HEK293 (cell line): ENCODE measurements around the gene PYCARD.

Experiments
- CTCF ChIA-PET: fragments of 350-600 bp; formaldehyde crosslinking; extraction: SDS; loops from one replicate; lab custom pipeline; 2021; ENCODE audit warnings: antibody characterized with exemption; lab: Yijun Ruan, JAX
- POLR2A ChIA-PET: fragments of 300-600 bp; formaldehyde crosslinking; extraction: SDS; loops from one replicate; lab custom pipeline; 2020; ENCODE audit warnings: antibody characterized with exemption, inconsistent platforms; lab: Yijun Ruan, JAX
- H3K27ac ChIP-seq: fragments of 200-500 bp; sonication (Bioruptor generic); 2 replicates; pipeline ENCODE4 v1.5.1; 2014; ENCODE audit warnings: low read depth, low read length, control low read depth, inconsistent platforms; ENCODE audit errors: extremely low read depth
- H3K36me3 ChIP-seq, 2 experiments: fragments of 200-500 bp in 1 of 2; sonication (Bioruptor generic) in 1 of 2; 1 replicate in 1 of 2; 2 replicates in 1 of 2; pipeline ENCODE4 v1.5.1; 2014 to 2017; ENCODE audit warnings: inconsistent platforms in 2 of 2, low read length in 2 of 2; ENCODE audit not compliant: control insufficient read depth in 2 of 2, insufficient read depth in 1 of 2
- H3K4me1 ChIP-seq: fragments of 200-500 bp; sonication (Bioruptor generic); 2 replicates; pipeline ENCODE4 v1.5.1; 2014; ENCODE audit warnings: mild to moderate bottlenecking, low read length, inconsistent platforms; ENCODE audit not compliant: control insufficient read depth, insufficient read depth
- H3K4me3 ChIP-seq: 2 replicates; pipeline ENCODE4 v1.5.1; 2011; ENCODE audit warnings: low read depth, mild to moderate bottlenecking, control low read depth, low read length, moderate library complexity
- H3K9me3 ChIP-seq: fragments of 200-500 bp; sonication (Bioruptor generic); 2 replicates; pipeline ENCODE4 v1.5.1; 2014; ENCODE audit warnings: low read depth, low read length, inconsistent platforms; ENCODE audit not compliant: control insufficient read depth, insufficient read depth
- HOXA7 ChIP-seq: sonication (generic); formaldehyde crosslinking; IDR thresholded peaks from 2 replicates; pipeline ENCODE4 v1.8.1; 2022; ENCODE audit warnings: missing genetic modification reagents, borderline replicate concordance
- HOXC10 ChIP-seq: sonication (generic); formaldehyde crosslinking; IDR thresholded peaks from 2 replicates; pipeline ENCODE4 v1.8.1; 2023; ENCODE audit warnings: mild to moderate bottlenecking, missing genetic modification reagents
- MEIS1 ChIP-seq: sonication (generic); formaldehyde crosslinking; IDR thresholded peaks from 2 replicates; pipeline ENCODE4 v1.8.1; 2022; ENCODE audit warnings: missing genetic modification reagents, mild to moderate bottlenecking, borderline replicate concordance
- REPIN1 ChIP-seq: fragments of 450-650 bp; formaldehyde crosslinking; IDR thresholded peaks from 2 replicates; pipeline ENCODE4 v1.5.1; 2017; ENCODE audit warnings: missing biosample characterization, missing genetic modification characterization, low read depth
- ZFP3 ChIP-seq: fragments of 450-650 bp; formaldehyde crosslinking; IDR thresholded peaks from 2 replicates; pipeline ENCODE4 v1.5.1; 2016; ENCODE audit warnings: low read depth, missing biosample characterization, missing genetic modification characterization
- ZNF239 ChIP-seq: fragments of 450-650 bp; formaldehyde crosslinking; IDR thresholded peaks from 2 replicates; pipeline ENCODE4 v1.5.1; 2016; ENCODE audit warnings: missing biosample characterization, missing genetic modification characterization
- ZNF341 ChIP-seq: fragments of 450-650 bp; formaldehyde crosslinking; IDR thresholded peaks from 2 replicates; pipeline ENCODE4; 2016; ENCODE audit warnings: low read depth, missing biosample characterization, missing genetic modification characterization
- ZNF416 ChIP-seq: fragments of 450-650 bp; formaldehyde crosslinking; IDR thresholded peaks from 2 replicates; pipeline ENCODE4 v1.5.1; 2016; ENCODE audit warnings: missing biosample characterization, missing genetic modification characterization
- ZNF549 ChIP-seq: fragments of 450-650 bp; IDR thresholded peaks from 2 replicates; pipeline ENCODE4 v1.5.1; 2018; ENCODE audit warnings: missing biosample characterization, missing genetic modification characterization, mild to moderate bottlenecking, inconsistent platforms, moderate library complexity
- ZSCAN23 ChIP-seq: fragments of 450-650 bp; formaldehyde crosslinking; IDR thresholded peaks from 2 replicates; pipeline ENCODE4 v1.5.1; 2016; ENCODE audit warnings: missing biosample characterization, missing genetic modification characterization
- TF ChIP-seq, protein P1 (sequence below): sonication (generic); formaldehyde crosslinking; IDR thresholded peaks from 2 replicates; pipeline ENCODE4 v1.8.1; 2022; ENCODE audit warnings: mild to moderate bottlenecking, moderate library complexity, missing genetic modification reagents
- TF ChIP-seq, protein P2 (sequence below): fragments of 450-650 bp; formaldehyde crosslinking; IDR thresholded peaks from 2 replicates; pipeline ENCODE4 v1.5.1; 2016; ENCODE audit warnings: missing biosample characterization, missing genetic modification characterization
- TF ChIP-seq, protein P3 (sequence below): fragments of 450-650 bp; formaldehyde crosslinking; IDR thresholded peaks from 2 replicates; pipeline ENCODE4 v1.5.1; 2016; ENCODE audit warnings: missing biosample characterization, missing genetic modification characterization
- TF ChIP-seq, protein P4 (sequence below): fragments of 450-650 bp; formaldehyde crosslinking; IDR thresholded peaks from 2 replicates; pipeline ENCODE4 v1.5.1; 2016; ENCODE audit warnings: missing biosample characterization, missing genetic modification characterization, borderline replicate concordance
- TF ChIP-seq, protein P5 (sequence below): fragments of 450-650 bp; formaldehyde crosslinking; IDR thresholded peaks from 2 replicates; pipeline ENCODE4 v1.5.1; 2017; ENCODE audit warnings: missing biosample characterization, missing genetic modification characterization

The PYCARD gene

DNA sequence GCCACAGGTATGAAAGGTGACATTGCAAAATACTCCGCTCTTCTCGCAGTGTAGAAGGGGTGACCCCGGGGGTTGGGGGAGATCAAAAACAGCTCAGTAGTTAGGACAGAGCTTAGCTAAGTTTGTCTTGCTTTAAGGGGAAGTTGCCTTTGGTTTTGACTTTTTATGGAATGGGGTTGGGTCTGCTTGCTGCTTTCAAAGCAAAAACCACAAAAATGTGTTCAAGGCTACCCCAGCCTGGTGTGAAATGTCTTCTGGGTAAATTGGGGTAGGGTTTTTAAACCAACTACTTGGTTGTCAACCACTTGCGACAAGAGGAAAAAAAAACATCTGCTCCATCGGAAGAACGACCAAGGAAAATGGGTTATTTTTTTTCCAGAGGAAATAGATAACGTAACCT is 16.4 kb downstream of the PYCARD start:
- H3K27ac ChIP-seq, result no peak overlapping the region
- no peaks in the 10 kb centered on the region for H3K4me1 ChIP-seq
- ChIA-PET CTCF (interaction anchor here (0.6 to 1.3 kb wide), 2 partner anchors 257 to 527 kb away, joined by 3 to 4 read pairs; partner anchors contain the start of gene ZNF843), POLR2A (interaction anchor here (0.7 to 2.2 kb wide), 2 partner anchors 44 to 87 kb away, joined by 3 to 6 read pairs; no protein-coding TSS in a partner anchor)
- H3K4me3 ChIP-seq, result no peak overlapping the region
- TF ChIP-seq ZNF341 (tag by site-specific recombination) (no peak), HOXC10 (CRISPR knock-in tag) (no peak), ZNF239 (no peak), ZFP3 (tag by site-specific recombination) (no peak), ZNF416 (tag by site-specific recombination) (no peak), ZNF549 (tag by site-specific recombination) (no peak), ZSCAN23 (tag by site-specific recombination) (no peak), REPIN1 (tag by site-specific recombination) (no peak), HOXA7 (CRISPR knock-in tag) (no peak), MEIS1 (CRISPR knock-in tag) (no peak)
- TF ChIP-seq, protein P1, sequence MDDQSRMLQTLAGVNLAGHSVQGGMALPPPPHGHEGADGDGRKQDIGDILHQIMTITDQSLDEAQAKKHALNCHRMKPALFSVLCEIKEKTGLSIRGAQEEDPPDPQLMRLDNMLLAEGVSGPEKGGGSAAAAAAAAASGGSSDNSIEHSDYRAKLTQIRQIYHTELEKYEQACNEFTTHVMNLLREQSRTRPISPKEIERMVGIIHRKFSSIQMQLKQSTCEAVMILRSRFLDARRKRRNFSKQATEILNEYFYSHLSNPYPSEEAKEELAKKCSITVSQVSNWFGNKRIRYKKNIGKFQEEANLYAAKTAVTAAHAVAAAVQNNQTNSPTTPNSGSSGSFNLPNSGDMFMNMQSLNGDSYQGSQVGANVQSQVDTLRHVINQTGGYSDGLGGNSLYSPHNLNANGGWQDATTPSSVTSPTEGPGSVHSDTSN (CRISPR knock-in tag), result no peak
- TF ChIP-seq, protein P2, sequence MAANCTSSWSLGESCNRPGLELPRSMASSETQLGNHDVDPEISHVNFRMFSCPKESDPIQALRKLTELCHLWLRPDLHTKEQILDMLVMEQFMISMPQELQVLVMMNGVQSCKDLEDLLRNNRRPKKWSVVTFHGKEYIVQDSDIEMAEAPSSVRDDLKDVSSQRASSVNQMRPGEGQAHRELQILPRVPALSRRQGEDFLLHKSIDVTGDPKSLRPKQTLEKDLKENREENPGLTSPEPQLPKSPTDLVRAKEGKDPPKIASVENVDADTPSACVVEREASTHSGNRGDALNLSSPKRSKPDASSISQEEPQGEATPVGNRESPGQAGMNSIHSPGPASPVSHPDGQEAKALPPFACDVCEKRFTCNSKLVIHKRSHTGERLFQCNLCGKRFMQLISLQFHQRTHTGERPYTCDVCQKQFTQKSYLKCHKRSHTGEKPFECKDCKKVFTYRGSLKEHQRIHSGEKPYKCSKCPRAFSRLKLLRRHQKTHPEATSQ (tag by site-specific recombination), result no peak
- TF ChIP-seq, protein P3, sequence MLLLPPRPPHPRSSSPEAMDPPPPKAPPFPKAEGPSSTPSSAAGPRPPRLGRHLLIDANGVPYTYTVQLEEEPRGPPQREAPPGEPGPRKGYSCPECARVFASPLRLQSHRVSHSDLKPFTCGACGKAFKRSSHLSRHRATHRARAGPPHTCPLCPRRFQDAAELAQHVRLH (tag by site-specific recombination), result no peak
- TF ChIP-seq, protein P4, sequence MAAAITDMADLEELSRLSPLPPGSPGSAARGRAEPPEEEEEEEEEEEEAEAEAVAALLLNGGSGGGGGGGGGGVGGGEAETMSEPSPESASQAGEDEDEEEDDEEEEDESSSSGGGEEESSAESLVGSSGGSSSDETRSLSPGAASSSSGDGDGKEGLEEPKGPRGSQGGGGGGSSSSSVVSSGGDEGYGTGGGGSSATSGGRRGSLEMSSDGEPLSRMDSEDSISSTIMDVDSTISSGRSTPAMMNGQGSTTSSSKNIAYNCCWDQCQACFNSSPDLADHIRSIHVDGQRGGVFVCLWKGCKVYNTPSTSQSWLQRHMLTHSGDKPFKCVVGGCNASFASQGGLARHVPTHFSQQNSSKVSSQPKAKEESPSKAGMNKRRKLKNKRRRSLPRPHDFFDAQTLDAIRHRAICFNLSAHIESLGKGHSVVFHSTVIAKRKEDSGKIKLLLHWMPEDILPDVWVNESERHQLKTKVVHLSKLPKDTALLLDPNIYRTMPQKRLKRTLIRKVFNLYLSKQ (tag by site-specific recombination), result no peak
- TF ChIP-seq, protein P5, sequence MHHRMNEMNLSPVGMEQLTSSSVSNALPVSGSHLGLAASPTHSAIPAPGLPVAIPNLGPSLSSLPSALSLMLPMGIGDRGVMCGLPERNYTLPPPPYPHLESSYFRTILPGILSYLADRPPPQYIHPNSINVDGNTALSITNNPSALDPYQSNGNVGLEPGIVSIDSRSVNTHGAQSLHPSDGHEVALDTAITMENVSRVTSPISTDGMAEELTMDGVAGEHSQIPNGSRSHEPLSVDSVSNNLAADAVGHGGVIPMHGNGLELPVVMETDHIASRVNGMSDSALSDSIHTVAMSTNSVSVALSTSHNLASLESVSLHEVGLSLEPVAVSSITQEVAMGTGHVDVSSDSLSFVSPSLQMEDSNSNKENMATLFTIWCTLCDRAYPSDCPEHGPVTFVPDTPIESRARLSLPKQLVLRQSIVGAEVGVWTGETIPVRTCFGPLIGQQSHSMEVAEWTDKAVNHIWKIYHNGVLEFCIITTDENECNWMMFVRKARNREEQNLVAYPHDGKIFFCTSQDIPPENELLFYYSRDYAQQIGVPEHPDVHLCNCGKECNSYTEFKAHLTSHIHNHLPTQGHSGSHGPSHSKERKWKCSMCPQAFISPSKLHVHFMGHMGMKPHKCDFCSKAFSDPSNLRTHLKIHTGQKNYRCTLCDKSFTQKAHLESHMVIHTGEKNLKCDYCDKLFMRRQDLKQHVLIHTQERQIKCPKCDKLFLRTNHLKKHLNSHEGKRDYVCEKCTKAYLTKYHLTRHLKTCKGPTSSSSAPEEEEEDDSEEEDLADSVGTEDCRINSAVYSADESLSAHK, result no peak
- peaks cover 76 to 100% of the 10 kb centered on the region in 2 experiments for H3K36me3 ChIP-seq
- H3K9me3 ChIP-seq, result no peaks in the 10 kb centered on the region

DNA sequence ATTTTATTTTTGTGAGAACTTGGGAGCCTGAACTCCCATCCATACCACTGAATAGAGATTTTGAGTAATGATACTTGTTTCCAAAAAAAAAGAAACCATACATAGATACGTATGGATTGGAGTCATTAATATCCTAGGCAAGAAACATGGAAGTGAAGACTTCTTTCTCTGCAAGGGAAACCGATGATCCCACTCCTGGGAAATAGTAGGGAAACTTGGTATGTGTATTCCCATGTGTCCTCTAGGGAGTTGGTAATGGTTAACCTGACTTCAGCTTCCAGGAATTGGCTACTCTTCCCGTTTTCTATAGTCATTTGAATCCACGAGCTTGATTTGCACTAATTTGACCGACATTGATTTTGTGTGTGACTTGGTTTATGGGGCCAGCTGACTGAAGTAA is 17.2 kb downstream of the PYCARD start:
- H3K4me3 ChIP-seq, result no peak overlapping the region
- CTCF ChIA-PET, result interaction anchor here (0.6 to 1.3 kb wide), 2 partner anchors 258 to 528 kb away, joined by 3 to 4 read pairs; partner anchors contain the start of gene ZNF843
- TF ChIP-seq HOXC10 (CRISPR knock-in tag), result no peak
- TF ChIP-seq, protein P2 (tag by site-specific recombination), result no peak
- POLR2A ChIA-PET, result interaction anchor here (2.2 kb wide), 1 partner anchor 43 kb away, joined by 6 read pairs; no protein-coding TSS in a partner anchor
- H3K4me1 ChIP-seq, result no peaks in the 10 kb centered on the region
- H3K9me3 ChIP-seq, result no peaks in the 10 kb centered on the region
- peaks cover 68 to 96% of the 10 kb centered on the region in 2 experiments for H3K36me3 ChIP-seq
- no peak overlapping the region for H3K27ac ChIP-seq
